ENCODE measurements around the gene CMSS1.

DNA sequence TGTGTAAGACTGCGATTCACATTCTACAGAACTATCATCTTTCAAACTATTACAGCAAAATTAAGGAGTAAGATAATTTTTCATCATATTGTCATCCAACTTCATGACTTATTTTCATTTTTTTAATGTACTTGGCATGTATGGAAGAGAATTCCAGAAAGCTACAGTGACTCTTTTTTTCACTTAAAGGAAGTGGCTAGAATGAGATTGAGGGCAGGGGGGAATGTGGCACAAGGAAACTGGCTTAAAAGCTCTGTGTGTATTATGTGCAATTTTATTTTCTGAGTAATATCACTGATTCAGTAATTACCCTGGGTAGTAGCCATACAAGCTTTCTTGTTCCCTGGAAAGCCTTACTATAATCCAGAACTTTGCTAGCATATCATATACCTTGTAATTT, 202.1 kb downstream of the CMSS1 start:
- TF ChIP-seq, protein P1, sequence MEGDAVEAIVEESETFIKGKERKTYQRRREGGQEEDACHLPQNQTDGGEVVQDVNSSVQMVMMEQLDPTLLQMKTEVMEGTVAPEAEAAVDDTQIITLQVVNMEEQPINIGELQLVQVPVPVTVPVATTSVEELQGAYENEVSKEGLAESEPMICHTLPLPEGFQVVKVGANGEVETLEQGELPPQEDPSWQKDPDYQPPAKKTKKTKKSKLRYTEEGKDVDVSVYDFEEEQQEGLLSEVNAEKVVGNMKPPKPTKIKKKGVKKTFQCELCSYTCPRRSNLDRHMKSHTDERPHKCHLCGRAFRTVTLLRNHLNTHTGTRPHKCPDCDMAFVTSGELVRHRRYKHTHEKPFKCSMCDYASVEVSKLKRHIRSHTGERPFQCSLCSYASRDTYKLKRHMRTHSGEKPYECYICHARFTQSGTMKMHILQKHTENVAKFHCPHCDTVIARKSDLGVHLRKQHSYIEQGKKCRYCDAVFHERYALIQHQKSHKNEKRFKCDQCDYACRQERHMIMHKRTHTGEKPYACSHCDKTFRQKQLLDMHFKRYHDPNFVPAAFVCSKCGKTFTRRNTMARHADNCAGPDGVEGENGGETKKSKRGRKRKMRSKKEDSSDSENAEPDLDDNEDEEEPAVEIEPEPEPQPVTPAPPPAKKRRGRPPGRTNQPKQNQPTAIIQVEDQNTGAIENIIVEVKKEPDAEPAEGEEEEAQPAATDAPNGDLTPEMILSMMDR (IDR thresholded peaks at IDR 0.05), result no peak
- TF ChIP-seq EP300 (IDR thresholded peaks at IDR 0.05) (no peak), SMC3 (IDR thresholded peaks at IDR 0.05) (no peak), EHMT2 (IDR thresholded peaks at IDR 0.05; ENCODE audit: low read depth) (no peak), NR3C1 (IDR thresholded peaks at IDR 0.05) (no peak), RAD21 (conservative IDR thresholded peaks at IDR 0.05 in 1 of 2, IDR thresholded peaks at IDR 0.05 in 1 of 2) (no peak)
- TF ChIP-seq, protein P2, sequence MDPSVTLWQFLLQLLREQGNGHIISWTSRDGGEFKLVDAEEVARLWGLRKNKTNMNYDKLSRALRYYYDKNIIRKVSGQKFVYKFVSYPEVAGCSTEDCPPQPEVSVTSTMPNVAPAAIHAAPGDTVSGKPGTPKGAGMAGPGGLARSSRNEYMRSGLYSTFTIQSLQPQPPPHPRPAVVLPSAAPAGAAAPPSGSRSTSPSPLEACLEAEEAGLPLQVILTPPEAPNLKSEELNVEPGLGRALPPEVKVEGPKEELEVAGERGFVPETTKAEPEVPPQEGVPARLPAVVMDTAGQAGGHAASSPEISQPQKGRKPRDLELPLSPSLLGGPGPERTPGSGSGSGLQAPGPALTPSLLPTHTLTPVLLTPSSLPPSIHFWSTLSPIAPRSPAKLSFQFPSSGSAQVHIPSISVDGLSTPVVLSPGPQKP (IDR thresholded peaks at IDR 0.05; ENCODE audit: low read depth, low read length), result no peak

All from A549 (cell line).